ENCODE results near the gene RHOC.

The RHOC gene

GRCh38 chr1:112696578-112697314, 10.2 kb downstream of the RHOC start:
- no peak for TF ChIP-seq CTCF (IDR thresholded peaks at IDR 0.05; ENCODE audit: low read length, missing control alignments)
- H3K4me3 ChIP-seq (replicated peaks; ENCODE audit: low read depth, low read length), result no peak overlapping the region
- no peak for DNase-seq (ENCODE audit: low read depth)

DNA sequence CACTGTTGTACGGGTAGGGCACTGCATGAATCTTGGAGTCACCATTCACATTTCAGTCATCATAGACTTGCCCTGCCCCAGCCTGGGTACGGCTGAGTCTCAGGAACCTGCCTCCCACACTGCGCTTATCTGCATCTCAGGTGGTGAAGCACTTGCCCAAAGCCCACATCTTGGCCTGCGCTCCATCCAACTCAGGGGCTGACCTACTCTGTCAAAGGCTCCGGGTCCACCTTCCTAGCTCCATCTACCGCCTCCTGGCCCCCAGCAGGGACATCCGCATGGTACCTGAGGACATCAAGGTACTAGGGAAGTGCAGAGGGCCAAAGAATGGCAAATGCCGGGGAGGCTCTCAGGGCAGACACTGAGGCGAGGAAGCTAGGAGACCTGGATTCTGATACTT, 11.7 kb downstream of the RHOC start:
- H3K4me3 ChIP-seq (replicated peaks; ENCODE audit: low read depth, low read length), result no peak overlapping the region
- no peak for DNase-seq (ENCODE audit: low read depth)
- TF ChIP-seq CTCF (IDR thresholded peaks at IDR 0.05; ENCODE audit: low read length, missing control alignments), result no peak

- TF ChIP-seq CTCF (IDR thresholded peaks at IDR 0.05; ENCODE audit: low read length, missing control alignments), result no peak
- H3K4me3 ChIP-seq (replicated peaks; ENCODE audit: low read depth, low read length), result no peak overlapping the region
- no peak for DNase-seq (ENCODE audit: low read depth)
These were observed 12.5 kb downstream of the RHOC start for GRCh38 chr1:112694363-112694929.

DNA sequence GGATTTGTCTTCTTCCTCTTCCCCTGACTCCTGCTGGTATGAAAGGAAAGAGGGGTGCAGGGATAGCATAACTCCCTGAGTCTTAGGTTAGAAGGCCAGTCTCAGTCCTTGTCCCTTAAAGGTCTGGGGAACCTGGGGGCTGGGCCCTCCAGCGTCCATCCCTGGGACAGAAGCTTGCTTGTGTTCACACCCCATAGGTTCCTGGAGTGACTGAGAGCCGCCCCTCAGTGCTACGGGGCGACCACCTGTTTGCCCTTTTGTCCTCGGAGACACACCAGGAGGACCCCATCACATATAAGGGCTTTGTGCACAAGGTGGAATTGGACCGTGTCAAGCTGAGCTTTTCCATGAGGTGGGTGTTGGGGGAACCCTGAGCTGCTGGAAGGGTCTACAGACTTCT, 13.1 kb downstream of the RHOC start:
- no peak overlapping the region for H3K4me3 ChIP-seq (replicated peaks; ENCODE audit: low read depth, low read length)
- no peak for TF ChIP-seq CTCF (IDR thresholded peaks at IDR 0.05; ENCODE audit: low read length, missing control alignments)
- DNase-seq (ENCODE audit: low read depth), result no peak

- H3K4me3 ChIP-seq (replicated peaks; ENCODE audit: low read depth, low read length), result no peak overlapping the region
- no peak for TF ChIP-seq CTCF (IDR thresholded peaks at IDR 0.05; ENCODE audit: low read length, missing control alignments)
- no peak for DNase-seq (ENCODE audit: low read depth)
These were observed 14.2 kb downstream of the RHOC start for GRCh38 chr1:112692681-112693080.

DNA sequence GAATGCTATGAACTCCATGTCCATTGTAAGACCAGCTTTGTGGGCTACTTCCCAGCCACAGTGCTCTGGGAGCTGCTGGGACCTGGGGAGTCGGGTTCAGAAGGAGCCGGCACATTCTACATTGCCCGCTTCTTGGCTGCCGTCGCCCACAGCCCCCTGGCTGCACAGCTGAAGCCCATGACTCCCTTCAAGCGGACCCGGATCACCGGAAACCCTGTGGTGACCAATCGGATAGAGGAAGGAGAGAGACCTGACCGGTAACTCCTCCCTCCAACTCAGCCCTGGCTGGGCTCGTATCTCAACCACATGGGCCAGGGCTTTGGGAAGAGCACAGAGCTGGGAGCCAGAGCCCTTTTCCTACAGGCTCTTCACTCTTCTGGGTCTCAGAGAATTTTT, 17.1 kb downstream of the RHOC start:
- no peak for TF ChIP-seq CTCF (IDR thresholded peaks at IDR 0.05; ENCODE audit: low read length, missing control alignments)
- no peak for DNase-seq (ENCODE audit: low read depth)
- no peak overlapping the region for H3K4me3 ChIP-seq (replicated peaks; ENCODE audit: low read depth, low read length)

All from fibroblast of pulmonary artery (primary cell).